GM18909 (cell line): ENCODE data around the gene CCR7.

Experiments used
- ATAC-seq: cut with Tn5 transposase; IDR thresholded peaks from one replicate; pipeline ENCODE4 v1.9.1; 2021; ENCODE audit warnings: mild to moderate bottlenecking; ENCODE audit not compliant: unreplicated experiment, poor library complexity

The CCR7 gene

GRCh38 chr17:40563220-40564052 is 1.8 kb downstream of the CCR7 start:
- ATAC-seq, result no peak

- ATAC-seq, result no peak
These were observed 2.4 kb downstream of the CCR7 start for GRCh38 chr17:40562838-40563219.

- peak; percentile 38 for ATAC-seq
These were observed 3.2 kb downstream of the CCR7 start for GRCh38 chr17:40561871-40562611.

GRCh38 chr17:40561294-40561870 is 3.9 kb downstream of the CCR7 start:
- ATAC-seq, result peak; percentile 15

GRCh38 chr17:40560592-40561293 is 4.5 kb downstream of the CCR7 start:
- peak; percentile 59 for ATAC-seq

GRCh38 chr17:40559954-40560591 is 5.2 kb downstream of the CCR7 start:
- no peak for ATAC-seq

- no peak for ATAC-seq
These were observed 5.7 kb downstream of the CCR7 start for GRCh38 chr17:40559564-40559916.

- no peak for ATAC-seq
These were observed 6.2 kb downstream of the CCR7 start for GRCh38 chr17:40558890-40559563.

GRCh38 chr17:40558300-40558889 is 6.9 kb downstream of the CCR7 start:
- no peak for ATAC-seq

GRCh38 chr17:40557531-40558299 is 7.6 kb downstream of the CCR7 start:
- no peak for ATAC-seq

GRCh38 chr17:40556884-40557414 is 8.3 kb downstream of the CCR7 start:
- ATAC-seq, result no peak

GRCh38 chr17:40556198-40556661 is 9.0 kb downstream of the CCR7 start:
- ATAC-seq, result no peak

GRCh38 chr17:40555296-40556190 is 9.7 kb downstream of the CCR7 start:
- no peak for ATAC-seq

- ATAC-seq, result no peak
These were observed 10.5 kb downstream of the CCR7 start for GRCh38 chr17:40554646-40555295.

GRCh38 chr17:40553694-40554534 is 11.4 kb downstream of the CCR7 start:
- ATAC-seq, result no peak
